HepG2 (cell line): ENCODE results near the gene HNRNPM. TPM values are rescaled to one million over a fixed set of nuclear protein-coding genes. Genes with fewer than 3 reads are reported as not detected.

Experiments used
- CBX5 ChIP-seq: sonication (generic); formaldehyde crosslinking; IDR thresholded peaks from 2 replicates; pipeline ENCODE4 v1.4.0; 2020; ENCODE audit warnings: missing genetic modification reagents, borderline replicate concordance
- ELF4 ChIP-seq: sonication (generic); formaldehyde crosslinking; IDR thresholded peaks from 2 replicates; pipeline ENCODE4 v1.5.0; 2020; ENCODE audit warnings: missing genetic modification reagents, mild to moderate bottlenecking, moderate library complexity, borderline replicate concordance
- MAFF ChIP-seq: IDR thresholded peaks from 2 replicates; pipeline ENCODE4 v1.6.1; 2011; ENCODE audit warnings: low read depth, low read length, improper control_type of control experiment
- NFE2 ChIP-seq: sonication (generic); formaldehyde crosslinking; IDR thresholded peaks from 2 replicates; pipeline ENCODE4 v1.4.0; 2020; ENCODE audit warnings: missing genetic modification reagents
- PAWR ChIP-seq: sonication (generic); formaldehyde crosslinking; IDR thresholded peaks from 2 replicates; pipeline ENCODE4 v1.4.0; 2020; ENCODE audit warnings: missing genetic modification reagents, mild to moderate bottlenecking, borderline replicate concordance
- SIX4 ChIP-seq: sonication (generic); formaldehyde crosslinking; IDR thresholded peaks from 2 replicates; pipeline ENCODE4 v1.4.0; 2020; ENCODE audit warnings: missing genetic modification reagents
- XBP1 ChIP-seq: sonication (generic); formaldehyde crosslinking; IDR thresholded peaks from 2 replicates; pipeline ENCODE4 v1.5.0; 2020; ENCODE audit warnings: missing genetic modification reagents
- YEATS2 ChIP-seq: sonication (generic); formaldehyde crosslinking; IDR thresholded peaks from 2 replicates; pipeline ENCODE4 v1.4.0; 2020; ENCODE audit warnings: missing genetic modification reagents, borderline replicate concordance
- ZFAT ChIP-seq: sonication (generic); formaldehyde crosslinking; conservative IDR thresholded peaks from 2 replicates; pipeline ENCODE4 v1.8.1; 2023; ENCODE audit warnings: missing genetic modification reagents, inconsistent platforms
- ZNF160 ChIP-seq: sonication (generic); formaldehyde crosslinking; IDR thresholded peaks from 2 replicates; pipeline ENCODE4 v1.8.0; 2022; ENCODE audit warnings: mild to moderate bottlenecking, inconsistent platforms, missing genetic modification reagents
- ZNF24 ChIP-seq: fragments of 450-650 bp; IDR thresholded peaks from 2 replicates; pipeline ENCODE4 v1.6.1; 2017; ENCODE audit warnings: antibody characterized with exemption, mild to moderate bottlenecking
- ZNF572 ChIP-seq: sonication (generic); formaldehyde crosslinking; IDR thresholded peaks from 2 replicates; pipeline ENCODE4 v1.5.1; 2020; ENCODE audit warnings: mild to moderate bottlenecking, missing genetic modification reagents
- polyA plus RNA-seq, 8 experiments: library from polyadenylated mRNA; depleted of rRNA in 3 of 8; stranded (reverse) in 7 of 8; unstranded in 1 of 8; fragments of >200 nt; fragmentation: Illumina TruSeq in 4 of 8; extraction: Trizol in 4 of 8; gene quantifications; 2 replicates each; pipeline versions ENCODE4 v1.2.1 to v1.2.3, GENCODE V29; 2011 to 2016; ENCODE audit warnings: low read depth in 4 of 8, missing spikeins in 1 of 8, mixed read lengths in 1 of 8; ENCODE audit not compliant: insufficient read depth in 1 of 8
- total RNA-seq, 5 experiments: library from RNA; depleted of rRNA; stranded (reverse); fragments of >200 nt; fragmentation: Illumina TruSeq; extraction: Trizol; gene quantifications; 2 replicates each; pipeline ENCODE4 v1.2.3, GENCODE V29; 2016; ENCODE audit warnings: low read depth in 1 of 5
- TF ChIP-seq, protein P1 (sequence below): sonication (generic); formaldehyde crosslinking; IDR thresholded peaks from 2 replicates; pipeline ENCODE4 v1.5.1; 2020; ENCODE audit warnings: missing genetic modification reagents, mild to moderate bottlenecking, borderline replicate concordance
- TF ChIP-seq, protein P2 (sequence below): sonication (generic); formaldehyde crosslinking; conservative IDR thresholded peaks from 2 replicates; pipeline ENCODE4 v1.4.0; 2020; ENCODE audit warnings: missing genetic modification reagents
- TF ChIP-seq, protein P3 (sequence below): IDR thresholded peaks from 2 replicates; pipeline ENCODE4 v1.6.1; 2018; ENCODE audit warnings: missing genetic modification reagents, mild to moderate bottlenecking, missing compliant biosample characterization
- TF ChIP-seq, protein P4 (sequence below): sonication (generic); formaldehyde crosslinking; IDR thresholded peaks from 2 replicates; pipeline ENCODE4 v1.8.1; 2023; ENCODE audit warnings: mild to moderate bottlenecking, missing genetic modification reagents
- TF ChIP-seq, protein P5 (sequence below): sonication (generic); formaldehyde crosslinking; IDR thresholded peaks from 2 replicates; pipeline ENCODE4 v1.5.0; 2020; ENCODE audit warnings: mild to moderate bottlenecking, missing genetic modification reagents
- TF ChIP-seq, protein P6 (sequence below): sonication (generic); formaldehyde crosslinking; IDR thresholded peaks from 2 replicates; pipeline ENCODE4 v1.9.0; 2021; ENCODE audit warnings: missing genetic modification reagents, mild to moderate bottlenecking, borderline replicate concordance

HNRNPM gene
- total and polyA plus RNA-seq, 2 of the 13 experiments (the other 11 are each of a cell fraction or from before 2014, with no cell fraction given) = 56.7 to 102 TPM

DNA sequence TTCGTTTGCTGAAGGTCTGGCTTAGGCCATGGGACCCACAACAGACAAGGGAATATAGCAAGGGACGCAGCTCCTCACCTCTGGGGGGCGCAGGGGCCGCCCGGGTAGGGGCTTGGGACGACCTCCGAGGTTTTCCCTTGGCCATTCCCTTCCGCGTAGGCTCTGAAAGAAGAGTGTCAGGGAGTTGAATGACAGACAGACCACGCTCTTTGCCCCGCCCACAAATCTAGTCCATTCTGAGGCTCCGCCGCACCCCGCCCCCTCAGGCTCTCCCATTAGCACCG, 80.6 kb downstream of the HNRNPM start (continued):
- TF ChIP-seq, protein P1, sequence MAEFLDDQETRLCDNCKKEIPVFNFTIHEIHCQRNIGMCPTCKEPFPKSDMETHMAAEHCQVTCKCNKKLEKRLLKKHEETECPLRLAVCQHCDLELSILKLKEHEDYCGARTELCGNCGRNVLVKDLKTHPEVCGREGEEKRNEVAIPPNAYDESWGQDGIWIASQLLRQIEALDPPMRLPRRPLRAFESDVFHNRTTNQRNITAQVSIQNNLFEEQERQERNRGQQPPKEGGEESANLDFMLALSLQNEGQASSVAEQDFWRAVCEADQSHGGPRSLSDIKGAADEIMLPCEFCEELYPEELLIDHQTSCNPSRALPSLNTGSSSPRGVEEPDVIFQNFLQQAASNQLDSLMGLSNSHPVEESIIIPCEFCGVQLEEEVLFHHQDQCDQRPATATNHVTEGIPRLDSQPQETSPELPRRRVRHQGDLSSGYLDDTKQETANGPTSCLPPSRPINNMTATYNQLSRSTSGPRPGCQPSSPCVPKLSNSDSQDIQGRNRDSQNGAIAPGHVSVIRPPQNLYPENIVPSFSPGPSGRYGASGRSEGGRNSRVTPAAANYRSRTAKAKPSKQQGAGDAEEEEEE (CRISPR knock-in tag) = no peak
- TF ChIP-seq ZNF572 (CRISPR knock-in tag) (no peak), NFE2 (no peak), YEATS2 (CRISPR knock-in tag) (no peak), SIX4 (CRISPR knock-in tag) (no peak; the same call in 1 of the 2 replicates), MAFF (no peak), CBX5 (CRISPR knock-in tag) (no peak), XBP1 (CRISPR knock-in tag) (no peak), ZNF24 (no peak), ZFAT (CRISPR knock-in tag) (no peak), ELF4 (no peak), PAWR (CRISPR knock-in tag) (no peak), ZNF160 (no peak)
- TF ChIP-seq, protein P2, sequence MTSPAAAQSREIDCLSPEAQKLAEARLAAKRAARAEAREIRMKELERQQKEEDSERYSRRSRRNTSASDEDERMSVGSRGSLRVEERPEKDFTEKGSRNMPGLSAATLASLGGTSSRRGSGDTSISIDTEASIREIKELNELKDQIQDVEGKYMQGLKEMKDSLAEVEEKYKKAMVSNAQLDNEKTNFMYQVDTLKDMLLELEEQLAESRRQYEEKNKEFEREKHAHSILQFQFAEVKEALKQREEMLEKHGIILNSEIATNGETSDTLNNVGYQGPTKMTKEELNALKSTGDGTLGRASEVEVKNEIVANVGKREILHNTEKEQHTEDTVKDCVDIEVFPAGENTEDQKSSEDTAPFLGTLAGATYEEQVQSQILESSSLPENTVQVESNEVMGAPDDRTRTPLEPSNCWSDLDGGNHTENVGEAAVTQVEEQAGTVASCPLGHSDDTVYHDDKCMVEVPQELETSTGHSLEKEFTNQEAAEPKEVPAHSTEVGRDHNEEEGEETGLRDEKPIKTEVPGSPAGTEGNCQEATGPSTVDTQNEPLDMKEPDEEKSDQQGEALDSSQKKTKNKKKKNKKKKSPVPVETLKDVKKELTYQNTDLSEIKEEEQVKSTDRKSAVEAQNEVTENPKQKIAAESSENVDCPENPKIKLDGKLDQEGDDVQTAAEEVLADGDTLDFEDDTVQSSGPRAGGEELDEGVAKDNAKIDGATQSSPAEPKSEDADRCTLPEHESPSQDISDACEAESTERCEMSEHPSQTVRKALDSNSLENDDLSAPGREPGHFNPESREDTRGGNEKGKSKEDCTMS (CRISPR knock-in tag) = no peak
- TF ChIP-seq, protein P3, sequence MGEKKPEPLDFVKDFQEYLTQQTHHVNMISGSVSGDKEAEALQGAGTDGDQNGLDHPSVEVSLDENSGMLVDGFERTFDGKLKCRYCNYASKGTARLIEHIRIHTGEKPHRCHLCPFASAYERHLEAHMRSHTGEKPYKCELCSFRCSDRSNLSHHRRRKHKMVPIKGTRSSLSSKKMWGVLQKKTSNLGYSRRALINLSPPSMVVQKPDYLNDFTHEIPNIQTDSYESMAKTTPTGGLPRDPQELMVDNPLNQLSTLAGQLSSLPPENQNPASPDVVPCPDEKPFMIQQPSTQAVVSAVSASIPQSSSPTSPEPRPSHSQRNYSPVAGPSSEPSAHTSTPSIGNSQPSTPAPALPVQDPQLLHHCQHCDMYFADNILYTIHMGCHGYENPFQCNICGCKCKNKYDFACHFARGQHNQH (CRISPR knock-in tag) = no peak
- TF ChIP-seq, protein P4, sequence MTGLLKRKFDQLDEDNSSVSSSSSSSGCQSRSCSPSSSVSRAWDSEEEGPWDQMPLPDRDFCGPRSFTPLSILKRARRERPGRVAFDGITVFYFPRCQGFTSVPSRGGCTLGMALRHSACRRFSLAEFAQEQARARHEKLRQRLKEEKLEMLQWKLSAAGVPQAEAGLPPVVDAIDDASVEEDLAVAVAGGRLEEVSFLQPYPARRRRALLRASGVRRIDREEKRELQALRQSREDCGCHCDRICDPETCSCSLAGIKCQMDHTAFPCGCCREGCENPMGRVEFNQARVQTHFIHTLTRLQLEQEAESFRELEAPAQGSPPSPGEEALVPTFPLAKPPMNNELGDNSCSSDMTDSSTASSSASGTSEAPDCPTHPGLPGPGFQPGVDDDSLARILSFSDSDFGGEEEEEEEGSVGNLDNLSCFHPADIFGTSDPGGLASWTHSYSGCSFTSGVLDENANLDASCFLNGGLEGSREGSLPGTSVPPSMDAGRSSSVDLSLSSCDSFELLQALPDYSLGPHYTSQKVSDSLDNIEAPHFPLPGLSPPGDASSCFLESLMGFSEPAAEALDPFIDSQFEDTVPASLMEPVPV (CRISPR knock-in tag) = no peak
- TF ChIP-seq, protein P5, sequence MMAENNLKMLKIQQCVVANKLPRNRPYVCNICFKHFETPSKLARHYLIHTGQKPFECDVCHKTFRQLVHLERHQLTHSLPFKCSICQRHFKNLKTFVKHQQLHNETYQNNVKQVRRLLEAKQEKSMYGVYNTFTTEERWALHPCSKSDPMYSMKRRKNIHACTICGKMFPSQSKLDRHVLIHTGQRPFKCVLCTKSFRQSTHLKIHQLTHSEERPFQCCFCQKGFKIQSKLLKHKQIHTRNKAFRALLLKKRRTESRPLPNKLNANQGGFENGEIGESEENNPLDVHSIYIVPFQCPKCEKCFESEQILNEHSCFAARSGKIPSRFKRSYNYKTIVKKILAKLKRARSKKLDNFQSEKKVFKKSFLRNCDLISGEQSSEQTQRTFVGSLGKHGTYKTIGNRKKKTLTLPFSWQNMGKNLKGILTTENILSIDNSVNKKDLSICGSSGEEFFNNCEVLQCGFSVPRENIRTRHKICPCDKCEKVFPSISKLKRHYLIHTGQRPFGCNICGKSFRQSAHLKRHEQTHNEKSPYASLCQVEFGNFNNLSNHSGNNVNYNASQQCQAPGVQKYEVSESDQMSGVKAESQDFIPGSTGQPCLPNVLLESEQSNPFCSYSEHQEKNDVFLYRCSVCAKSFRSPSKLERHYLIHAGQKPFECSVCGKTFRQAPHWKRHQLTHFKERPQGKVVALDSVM (CRISPR knock-in tag) = 0 out of 2 replicates have a peak, but pooled peaks have one; percentile 32
- TF ChIP-seq, protein P6, sequence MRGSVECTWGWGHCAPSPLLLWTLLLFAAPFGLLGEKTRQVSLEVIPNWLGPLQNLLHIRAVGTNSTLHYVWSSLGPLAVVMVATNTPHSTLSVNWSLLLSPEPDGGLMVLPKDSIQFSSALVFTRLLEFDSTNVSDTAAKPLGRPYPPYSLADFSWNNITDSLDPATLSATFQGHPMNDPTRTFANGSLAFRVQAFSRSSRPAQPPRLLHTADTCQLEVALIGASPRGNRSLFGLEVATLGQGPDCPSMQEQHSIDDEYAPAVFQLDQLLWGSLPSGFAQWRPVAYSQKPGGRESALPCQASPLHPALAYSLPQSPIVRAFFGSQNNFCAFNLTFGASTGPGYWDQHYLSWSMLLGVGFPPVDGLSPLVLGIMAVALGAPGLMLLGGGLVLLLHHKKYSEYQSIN = no peak
